ENCODE measurements around the gene EIF3J.
A peak's percentile ranks its signal among the peaks of the same experiment; 100 is the strongest.
"Not testable (repeated sequence)": the region's sequence is repeated elsewhere in the genome, so short reads cannot be mapped to it uniquely, and the experiment has no call there.

EIF3J gene

GRCh38 chr15:44529864-44530604, 6.9 kb upstream of the EIF3J start:
- in situ Hi-C loops (cut with MboI; ENCODE audit: low pct_unique_long_range_greater_than_20kb, low sequenced_read_pairs, unreplicated experiment), result no loop called here
- TF ChIP-seq CTCF (IDR thresholded peaks at IDR 0.05; ENCODE audit: extremely low read depth, insufficient read depth, missing control alignments), result no peak
- DNase-seq (ENCODE audit: low spot score), result no peak

GRCh38 chr15:44530653-44531052, 6.3 kb upstream of the EIF3J start:
- DNase-seq (ENCODE audit: low spot score), result no peak
- in situ Hi-C loops (cut with MboI; ENCODE audit: low pct_unique_long_range_greater_than_20kb, low sequenced_read_pairs, unreplicated experiment), result no loop called here
- no peak for TF ChIP-seq CTCF (IDR thresholded peaks at IDR 0.05; ENCODE audit: extremely low read depth, insufficient read depth, missing control alignments)

- DNase-seq (ENCODE audit: low spot score); in situ Hi-C loops (cut with MboI; ENCODE audit: low pct_unique_long_range_greater_than_20kb, low sequenced_read_pairs, unreplicated experiment): not testable (repeated sequence)
Observed at GRCh38 chr15:44532275-44532674, 4.7 kb upstream of the EIF3J start.

- in situ Hi-C loops (cut with MboI; ENCODE audit: low pct_unique_long_range_greater_than_20kb, low sequenced_read_pairs, unreplicated experiment), result no loop called here
- peak; percentile 25 for TF ChIP-seq CTCF (IDR thresholded peaks at IDR 0.05; ENCODE audit: extremely low read depth, insufficient read depth, missing control alignments)
Observed at GRCh38 chr15:44532689-44533088, 4.3 kb upstream of the EIF3J start.

GRCh38 chr15:44535092-44535491, 1.9 kb upstream of the EIF3J start:
- no peak for DNase-seq (ENCODE audit: low spot score)
- in situ Hi-C loops (cut with MboI; ENCODE audit: low pct_unique_long_range_greater_than_20kb, low sequenced_read_pairs, unreplicated experiment), result no loop called here

More at GRCh38 chr15:44532689-44533088, 4.3 kb upstream of the EIF3J start:
- no peak for DNase-seq (ENCODE audit: low spot score)

GRCh38 chr15:44535523-44536301, 1.2 kb upstream of the EIF3J start:
- in situ Hi-C loops (cut with MboI; ENCODE audit: low pct_unique_long_range_greater_than_20kb, low sequenced_read_pairs, unreplicated experiment), result no loop called here
- no peak for TF ChIP-seq CTCF (IDR thresholded peaks at IDR 0.05; ENCODE audit: extremely low read depth, insufficient read depth, missing control alignments)
- DNase-seq (ENCODE audit: low spot score), result peak; percentile 26

More at GRCh38 chr15:44535092-44535491, 1.9 kb upstream of the EIF3J start:
- no peak for TF ChIP-seq CTCF (IDR thresholded peaks at IDR 0.05; ENCODE audit: extremely low read depth, insufficient read depth, missing control alignments)
